Stimulated activated CD8-positive, alpha-beta memory T cell treated with anti-CD3 and anti-CD28 coated beads, Interleukin-4, amount 100 ng/mL, for 48 hours (primary cell): ENCODE measurements around the gene PRPH.
"Not testable (repeated sequence)": the region's sequence is repeated elsewhere in the genome, so short reads cannot be mapped to it uniquely, and the experiment has no call there.

ENCODE experiments used
- DNase-seq: peaks from one replicate; pipeline ENCODE4 v3.0.0-alpha.2; 2020

The PRPH gene

DNA sequence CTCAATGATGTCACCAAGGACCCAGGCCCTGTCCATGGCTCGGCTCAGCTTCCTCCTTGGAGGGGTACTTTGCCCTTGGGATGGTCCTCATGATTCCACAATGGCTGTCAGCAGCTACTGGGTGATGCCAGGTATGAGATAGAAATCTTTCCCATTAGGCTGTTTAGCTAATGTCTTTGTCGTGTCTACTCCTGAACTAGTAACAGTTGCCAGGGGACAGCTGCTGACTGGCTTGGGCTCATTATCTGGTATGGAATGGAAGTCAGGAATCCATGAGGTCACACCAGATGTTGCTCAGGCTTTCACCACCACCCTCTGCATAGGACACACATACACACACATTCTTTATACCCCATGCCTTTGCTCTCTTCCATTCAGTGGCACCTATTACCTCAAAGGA is 9.2 kb downstream of the PRPH start:
- DNase-seq, result no peak

- DNase-seq, result no peak
Observed at GRCh38 chr12:49305762-49306510, 11.0 kb downstream of the PRPH start.

DNA sequence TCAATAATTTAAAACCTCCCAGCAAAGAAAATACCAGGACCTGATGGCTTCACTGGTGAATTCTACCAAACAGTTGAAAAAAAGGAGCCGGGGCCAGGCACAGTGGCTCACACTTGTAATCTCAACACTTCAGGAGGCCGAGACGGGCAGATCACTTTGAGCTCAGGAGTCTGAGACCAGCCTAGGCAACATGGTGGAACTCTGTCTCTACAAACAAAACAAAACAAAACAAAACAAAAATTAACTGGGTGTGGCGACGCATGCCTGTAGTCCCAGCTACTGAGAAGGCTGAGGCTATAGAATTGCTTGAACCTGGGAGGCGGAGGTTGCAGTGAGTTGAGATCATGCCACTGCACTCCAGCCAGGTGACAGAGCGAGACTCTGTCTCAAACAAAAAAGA is 14.4 kb downstream of the PRPH start:
- no peak for DNase-seq

GRCh38 chr12:49310451-49311000 is 15.6 kb downstream of the PRPH start:
- not testable (repeated sequence) for DNase-seq

- DNase-seq, result no peak
Observed at GRCh38 chr12:49314811-49315210, 19.9 kb downstream of the PRPH start.

DNA sequence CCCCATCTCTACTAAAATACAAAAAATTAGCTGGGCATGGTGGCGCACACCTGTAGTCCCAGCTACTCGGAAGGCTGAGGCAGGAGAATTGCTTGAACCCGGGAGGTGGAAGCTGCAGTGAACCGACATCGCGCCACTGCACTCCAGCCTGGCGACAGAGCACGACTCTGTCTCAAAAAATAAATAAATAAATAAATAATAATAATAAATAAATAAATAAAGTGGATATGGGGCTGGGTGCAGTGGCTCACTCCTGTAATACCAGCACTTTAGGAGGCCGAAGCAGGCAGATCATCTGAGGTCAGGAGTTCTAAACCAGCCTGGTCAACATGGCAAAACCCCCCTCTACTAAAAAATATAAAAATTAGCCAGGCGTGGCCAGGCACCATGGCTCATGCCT is 22.2 kb downstream of the PRPH start:
- not testable (repeated sequence) for DNase-seq

GRCh38 chr12:49320411-49321103 is 25.6 kb downstream of the PRPH start:
- DNase-seq, result not testable (repeated sequence)

- DNase-seq, result no peak
Observed at GRCh38 chr12:49322367-49322707, 27.4 kb downstream of the PRPH start.

DNA sequence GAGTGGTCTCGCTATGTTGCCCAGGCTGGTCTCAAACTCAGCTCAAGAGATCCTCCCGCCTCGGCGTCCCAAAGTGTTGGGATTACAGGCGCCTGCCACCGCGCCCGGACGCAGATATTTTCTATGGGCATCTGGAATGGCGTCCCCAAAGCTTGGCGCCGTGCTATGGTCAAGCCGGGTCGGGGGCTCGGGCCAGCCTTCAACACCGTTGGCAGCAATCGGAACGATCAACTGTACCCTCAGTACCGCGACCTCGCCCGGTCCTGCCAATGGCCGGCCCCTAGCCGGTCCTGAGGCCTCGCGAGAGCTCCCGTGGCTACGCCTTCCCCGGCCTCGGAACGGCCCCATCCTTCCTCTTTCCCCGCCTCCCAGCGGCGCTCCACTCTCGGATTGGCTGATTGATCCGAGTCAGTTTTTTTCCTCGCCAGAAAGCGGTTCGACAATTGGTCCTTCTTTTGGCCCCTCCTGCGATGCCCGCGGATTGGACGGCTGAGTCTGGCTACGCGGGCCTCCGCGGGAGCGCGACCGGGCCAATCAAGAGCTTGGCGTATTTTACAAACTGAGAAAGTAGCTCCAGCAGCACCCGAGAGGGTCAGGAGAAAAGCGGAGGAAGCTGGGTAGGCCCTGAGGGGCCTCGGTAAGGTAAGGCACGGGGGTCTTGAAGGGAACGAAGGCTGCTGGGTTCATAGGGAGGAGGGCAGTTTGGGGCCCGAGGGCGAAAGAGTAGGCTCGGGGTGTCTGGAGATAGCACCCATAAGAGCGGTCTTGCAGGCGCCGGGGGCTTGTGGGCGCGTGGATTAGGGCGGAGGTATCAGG is 28.0 kb downstream of the PRPH start, which contains the start of gene TROAP:
TROAP (plus strand) TSS at position 548 of the 816 bp plus-strand sequence. CDS start 354 bp downstream, outside the sequence.
- peak; percentile 97 for DNase-seq

- no peak for DNase-seq
Observed at GRCh38 chr12:49323524-49324097, 28.7 kb downstream of the PRPH start.

- DNase-seq, result no peak
Observed at GRCh38 chr12:49325606-49326005, 30.7 kb downstream of the PRPH start.

- no peak for DNase-seq
Observed at GRCh38 chr12:49327368-49327767, 32.4 kb downstream of the PRPH start.

DNA sequence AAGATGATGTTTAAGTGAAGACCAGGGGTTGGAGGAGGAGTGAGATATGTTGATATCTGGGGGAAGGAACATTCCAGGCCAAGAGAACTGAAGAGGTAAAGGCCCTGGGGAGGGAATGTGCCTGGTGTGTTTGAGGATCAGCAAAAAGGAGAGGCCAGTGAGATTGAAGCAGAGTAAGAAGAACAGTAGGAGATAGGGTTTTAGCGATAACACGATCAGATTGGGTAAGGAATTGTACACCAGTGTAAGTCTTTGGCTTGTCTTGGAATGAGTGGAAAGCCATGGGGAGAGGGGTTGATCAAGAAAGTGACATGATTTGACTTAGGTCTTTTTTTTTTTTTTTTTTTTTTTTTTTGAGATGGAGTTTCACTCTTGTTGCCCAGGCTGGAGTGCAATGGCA is 32.9 kb downstream of the PRPH start:
- DNase-seq, result no peak

GRCh38 chr12:49328816-49329215 is 33.9 kb downstream of the PRPH start:
- no peak for DNase-seq

DNA sequence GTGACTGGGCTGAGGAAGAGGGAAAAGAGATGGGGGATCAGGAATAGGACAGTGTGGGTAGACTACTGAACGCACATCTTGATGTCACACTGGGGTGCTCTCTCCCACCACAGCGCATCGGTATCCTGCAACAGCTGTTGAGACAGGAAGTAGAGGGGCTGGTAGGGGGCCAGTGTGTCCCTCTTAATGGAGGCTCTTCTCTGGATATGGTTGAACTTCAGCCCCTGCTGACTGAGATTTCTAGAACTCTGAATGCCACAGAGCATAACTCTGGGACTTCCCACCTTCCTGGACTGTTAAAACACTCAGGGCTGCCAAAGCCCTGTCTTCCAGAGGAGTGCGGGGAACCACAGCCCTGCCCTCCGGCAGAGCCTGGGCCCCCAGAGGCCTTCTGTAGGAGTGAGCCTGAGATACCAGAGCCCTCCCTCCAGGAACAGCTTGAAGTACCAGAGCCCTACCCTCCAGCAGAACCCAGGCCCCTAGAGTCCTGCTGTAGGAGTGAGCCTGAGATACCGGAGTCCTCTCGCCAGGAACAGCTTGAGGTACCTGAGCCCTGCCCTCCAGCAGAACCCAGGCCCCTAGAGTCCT is 35.2 kb downstream of the PRPH start:
- DNase-seq, result peak; percentile 11

DNA sequence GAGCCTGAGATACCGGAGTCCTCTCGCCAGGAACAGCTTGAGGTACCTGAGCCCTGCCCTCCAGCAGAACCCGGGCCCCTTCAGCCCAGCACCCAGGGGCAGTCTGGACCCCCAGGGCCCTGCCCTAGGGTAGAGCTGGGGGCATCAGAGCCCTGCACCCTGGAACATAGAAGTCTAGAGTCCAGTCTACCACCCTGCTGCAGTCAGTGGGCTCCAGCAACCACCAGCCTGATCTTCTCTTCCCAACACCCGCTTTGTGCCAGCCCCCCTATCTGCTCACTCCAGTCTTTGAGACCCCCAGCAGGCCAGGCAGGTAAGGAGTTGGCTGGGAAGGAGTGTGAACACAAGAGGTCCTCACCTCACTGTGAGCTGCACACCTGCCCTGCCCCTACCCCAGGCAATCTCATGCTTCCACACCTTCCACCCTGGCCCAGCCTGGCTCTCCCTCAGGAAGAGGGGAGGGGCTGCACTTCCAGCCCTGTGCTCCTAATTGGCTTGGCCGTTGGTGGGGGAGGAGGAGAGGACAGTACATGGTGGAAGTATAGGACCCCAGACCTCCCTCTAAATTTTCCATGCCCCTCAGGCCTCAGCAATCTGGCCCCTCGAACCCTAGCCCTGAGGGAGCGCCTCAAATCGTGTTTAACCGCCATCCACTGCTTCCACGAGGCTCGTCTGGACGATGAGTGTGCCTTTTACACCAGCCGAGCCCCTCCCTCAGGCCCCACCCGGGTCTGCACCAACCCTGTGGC is 35.9 kb downstream of the PRPH start:
- DNase-seq, result peak; percentile 17

- peak; percentile 29 for DNase-seq
Observed at GRCh38 chr12:49331380-49332222, 36.7 kb downstream of the PRPH start.

- DNase-seq, result peak; percentile 22
Observed at GRCh38 chr12:49332441-49332861, 37.5 kb downstream of the PRPH start.

- DNase-seq, result peak; percentile 31
Observed at GRCh38 chr12:49332891-49333371, 38.0 kb downstream of the PRPH start.

DNA sequence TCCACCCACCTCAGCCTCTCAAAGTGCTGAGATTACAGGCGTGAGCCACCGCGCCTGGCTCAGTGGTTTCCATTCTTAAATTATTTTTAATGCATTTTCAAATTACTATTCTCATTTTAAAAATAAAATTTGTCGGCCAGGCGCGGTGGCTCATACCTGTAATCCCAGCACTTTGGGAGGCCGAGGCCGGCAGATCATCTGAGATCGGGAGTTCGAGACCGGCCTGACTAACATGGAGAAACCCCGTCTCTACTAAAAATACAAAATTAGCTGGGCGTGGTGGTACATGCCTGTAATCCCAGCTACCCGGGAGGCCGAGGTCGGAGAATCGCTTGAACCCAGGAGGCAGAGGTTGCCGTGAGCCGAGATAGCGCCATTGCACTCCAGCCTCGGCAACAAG is 38.8 kb downstream of the PRPH start:
- DNase-seq, result not testable (repeated sequence)

DNA sequence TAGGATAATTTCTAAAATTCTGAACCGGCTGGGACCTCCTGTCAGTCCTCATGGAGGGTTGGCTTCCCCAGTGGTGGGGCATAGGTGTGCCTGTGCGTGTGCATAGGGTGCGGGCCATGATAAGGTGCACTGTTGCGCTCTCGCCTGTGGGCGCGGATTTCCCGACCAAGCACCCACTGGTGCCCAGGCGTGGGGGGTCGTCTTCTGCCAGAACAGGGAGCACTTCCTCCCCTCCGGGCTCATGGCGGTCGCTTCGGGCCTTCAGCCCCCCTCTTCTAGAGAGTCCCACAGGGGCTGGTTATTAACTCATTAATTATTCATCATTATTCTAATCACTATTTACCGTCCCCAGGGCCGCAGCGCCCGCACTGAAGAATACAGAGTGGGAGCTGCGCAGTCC is 39.3 kb downstream of the PRPH start:
- no peak for DNase-seq
